Endodermal cell (in vitro differentiated cells): ENCODE results near the gene RPS21. TPM values are rescaled to one million over a fixed set of nuclear protein-coding genes. Genes with fewer than 3 reads are reported as not detected.

Experiments used
- DNase-seq: peaks from one replicate; pipeline ENCODE4 v3.0.0-alpha.2; 2017
- H3K27ac ChIP-seq: 2 replicates; pipeline ENCODE4 v1.5.1; 2013; ENCODE audit warnings: mild to moderate bottlenecking, low read depth, low read length, moderate library complexity
- H3K27me3 ChIP-seq: 2 replicates; pipeline ENCODE4 v1.6.1; 2013; ENCODE audit warnings: mild to moderate bottlenecking, low read length, moderate library complexity; ENCODE audit not compliant: insufficient read depth, control insufficient read depth, poor library complexity, severe bottlenecking
- H3K36me3 ChIP-seq: 2 replicates; pipeline ENCODE4 v1.7.0; 2013; ENCODE audit warnings: mild to moderate bottlenecking, low read length, moderate library complexity; ENCODE audit not compliant: control insufficient read depth, insufficient read depth
- H3K4me1 ChIP-seq: one replicate; pipeline ENCODE4 v1.7.0; 2013; ENCODE audit warnings: low read length; ENCODE audit not compliant: control insufficient read depth, insufficient read depth
- H3K4me3 ChIP-seq: 2 replicates; pipeline ENCODE4 v1.5.1; 2013; ENCODE audit warnings: mild to moderate bottlenecking, low read length, moderate library complexity
- H3K9ac ChIP-seq: 2 replicates; pipeline ENCODE4 v1.6.1; 2013; ENCODE audit warnings: mild to moderate bottlenecking, low read length, moderate library complexity; ENCODE audit not compliant: poor library complexity, severe bottlenecking; ENCODE audit errors: extremely low read depth
- H3K9me3 ChIP-seq: 2 replicates; pipeline ENCODE4 v1.6.1; 2013; ENCODE audit warnings: mild to moderate bottlenecking, low read length, moderate library complexity; ENCODE audit not compliant: control insufficient read depth
- H3K27ac Mint-ChIP-seq: 2 replicates; pipeline ENCODE4 v1.8.0; 2020; ENCODE audit warnings: mixed read lengths
- H3K27me3 Mint-ChIP-seq: 2 replicates; pipeline ENCODE4 v1.8.0; 2021; ENCODE audit warnings: mild to moderate bottlenecking, mixed read lengths; ENCODE audit not compliant: insufficient read depth
- H3K36me3 Mint-ChIP-seq: 2 replicates; pipeline ENCODE4 v1.8.0; 2020; ENCODE audit warnings: low read depth, mixed read lengths
- H3K4me1 Mint-ChIP-seq: 2 replicates; pipeline ENCODE4 v1.8.0; 2020; ENCODE audit warnings: mixed read lengths
- H3K4me3 Mint-ChIP-seq: 2 replicates; pipeline ENCODE4 v1.8.0; 2020; ENCODE audit warnings: mild to moderate bottlenecking, moderate library complexity, mixed read lengths
- H3K9me3 Mint-ChIP-seq: 2 replicates; pipeline ENCODE4 v1.8.0; 2020; ENCODE audit warnings: mild to moderate bottlenecking, mixed read lengths
- WGBS, 2 experiments: methylation state at CpG; one replicate each; pipeline versions ENCODE4 v1.1.5 to v1.1.7; 2013; ENCODE audit warnings: missing lambda C conversion rate in 2 of 2, mixed read lengths in 1 of 2; ENCODE audit not compliant: insufficient coverage in 1 of 2, insufficient read length in 1 of 2; 5-methylcytosine and 5-hydroxymethylcytosine counted together
- total RNA-seq, 2 donors: library from RNA; stranded (reverse); fragmentation: NEBNext Ultra II Directional in 1 of 2; extraction: Animal tissue kit (Norgen Biotek cat#: 25700) in 1 of 2; gene quantifications; 2 replicates in 1 of 2; 3 replicates in 1 of 2; pipeline ENCODE4 v1.2.1, GENCODE V29; 2021
- TF ChIP-seq, protein P1 (sequence below): fragments of 200-600 bp; sonication (generic); conservative IDR thresholded peaks from 2 replicates; pipeline ENCODE4 v1.5.0; 2021; ENCODE audit warnings: antibody characterized with exemption, mild to moderate bottlenecking

Gene RPS21
- total RNA-seq, 2 donors from 2014 or later: 1,288 to 1,382 TPM

DNA sequence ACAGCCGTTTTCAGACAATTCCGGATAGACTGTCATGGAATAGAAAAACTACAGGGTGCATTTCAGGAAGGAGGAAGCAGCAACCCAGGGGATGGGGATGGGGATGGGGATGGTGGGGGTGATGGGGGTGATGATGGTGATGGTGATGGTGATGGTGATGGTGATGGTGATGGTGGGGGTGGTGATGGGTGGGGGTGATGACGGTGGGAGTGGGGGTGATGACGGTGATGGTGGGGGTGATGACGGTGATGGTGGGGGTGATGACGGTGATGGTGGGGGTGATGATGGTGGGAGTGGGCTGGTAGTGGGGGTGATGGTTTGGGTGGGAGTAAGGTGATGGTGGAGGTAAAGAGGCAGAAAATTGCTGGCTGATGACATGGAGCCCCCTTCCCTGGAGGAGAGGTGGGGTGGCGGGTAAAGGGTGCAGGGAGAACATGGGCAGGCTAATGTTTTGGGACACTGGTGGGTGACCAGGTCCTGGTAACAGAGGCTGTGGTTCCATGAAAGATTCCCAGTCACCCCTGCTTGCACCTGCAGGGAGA is 37.3 kb upstream of the RPS21 start:
- H3K36me3 Mint-ChIP-seq: peaks cover 52% of the 10 kb centered on the region
- H3K4me1 Mint-ChIP-seq: no peaks in the 10 kb centered on the region
- no peak overlapping the region for H3K9ac ChIP-seq
- no peaks in the 10 kb centered on the region for H3K27me3 Mint-ChIP-seq
- no peak overlapping the region for H3K4me3 ChIP-seq
- TF ChIP-seq, protein P1, sequence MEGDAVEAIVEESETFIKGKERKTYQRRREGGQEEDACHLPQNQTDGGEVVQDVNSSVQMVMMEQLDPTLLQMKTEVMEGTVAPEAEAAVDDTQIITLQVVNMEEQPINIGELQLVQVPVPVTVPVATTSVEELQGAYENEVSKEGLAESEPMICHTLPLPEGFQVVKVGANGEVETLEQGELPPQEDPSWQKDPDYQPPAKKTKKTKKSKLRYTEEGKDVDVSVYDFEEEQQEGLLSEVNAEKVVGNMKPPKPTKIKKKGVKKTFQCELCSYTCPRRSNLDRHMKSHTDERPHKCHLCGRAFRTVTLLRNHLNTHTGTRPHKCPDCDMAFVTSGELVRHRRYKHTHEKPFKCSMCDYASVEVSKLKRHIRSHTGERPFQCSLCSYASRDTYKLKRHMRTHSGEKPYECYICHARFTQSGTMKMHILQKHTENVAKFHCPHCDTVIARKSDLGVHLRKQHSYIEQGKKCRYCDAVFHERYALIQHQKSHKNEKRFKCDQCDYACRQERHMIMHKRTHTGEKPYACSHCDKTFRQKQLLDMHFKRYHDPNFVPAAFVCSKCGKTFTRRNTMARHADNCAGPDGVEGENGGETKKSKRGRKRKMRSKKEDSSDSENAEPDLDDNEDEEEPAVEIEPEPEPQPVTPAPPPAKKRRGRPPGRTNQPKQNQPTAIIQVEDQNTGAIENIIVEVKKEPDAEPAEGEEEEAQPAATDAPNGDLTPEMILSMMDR: no peak
- H3K9me3 Mint-ChIP-seq: peaks cover 14% of the 10 kb centered on the region
- no peak overlapping the region for H3K27ac Mint-ChIP-seq
- no peak overlapping the region for H3K27ac ChIP-seq
- H3K36me3 ChIP-seq: peaks cover 64% of the 10 kb centered on the region
- no peaks in the 10 kb centered on the region for H3K27me3 ChIP-seq
- peaks cover 9% of the 10 kb centered on the region for H3K9me3 ChIP-seq
- 80 to 85% methylated on average over 2 to 3 of the region's 7 CpGs for WGBS, 2 experiments
- H3K4me3 Mint-ChIP-seq: no peak overlapping the region
- no peak for DNase-seq
- no peaks in the 10 kb centered on the region for H3K4me1 ChIP-seq

DNA sequence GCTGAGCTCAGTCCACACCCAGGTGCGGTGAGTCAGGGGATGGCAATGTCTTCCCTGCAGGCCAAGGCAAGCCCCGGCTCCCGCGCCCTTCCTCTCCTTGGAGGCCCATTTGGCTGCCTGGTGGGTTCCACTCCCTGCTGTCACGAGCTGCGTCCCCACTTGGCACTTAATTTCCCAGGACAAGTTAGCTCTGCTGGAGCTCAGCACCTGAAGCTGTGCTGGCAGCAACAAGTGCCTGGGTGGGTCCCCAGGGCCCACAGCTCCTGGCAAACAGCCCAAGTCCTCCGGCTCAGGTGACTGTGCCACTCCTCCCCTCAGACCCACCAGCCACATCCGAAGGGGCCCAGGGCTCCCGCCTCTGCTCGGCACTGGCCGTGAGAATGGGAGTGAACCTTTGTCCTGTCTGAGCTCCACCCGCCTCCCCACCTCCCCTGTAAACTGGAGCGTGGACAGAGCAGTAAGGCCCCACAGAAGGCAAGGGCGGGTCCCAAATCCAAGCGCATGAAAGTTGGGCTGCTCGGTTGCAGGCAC is 36.7 kb upstream of the RPS21 start:
- no peak overlapping the region for H3K27ac Mint-ChIP-seq
- peaks cover 9% of the 10 kb centered on the region for H3K9me3 ChIP-seq
- no peak overlapping the region for H3K4me3 ChIP-seq
- no peaks in the 10 kb centered on the region for H3K27me3 ChIP-seq
- no peaks in the 10 kb centered on the region for H3K27me3 Mint-ChIP-seq
- no peaks in the 10 kb centered on the region for H3K4me1 ChIP-seq
- peaks cover 50% of the 10 kb centered on the region for H3K36me3 Mint-ChIP-seq
- peaks cover 66% of the 10 kb centered on the region for H3K36me3 ChIP-seq
- no peak overlapping the region for H3K27ac ChIP-seq
- H3K4me3 Mint-ChIP-seq: no peak overlapping the region
- 96 to 97% methylated on average over 13 to 16 of the region's 16 CpGs for WGBS, 2 experiments
- no peaks in the 10 kb centered on the region for H3K4me1 Mint-ChIP-seq
- DNase-seq: peak; percentile 62
- H3K9ac ChIP-seq: no peak overlapping the region
- H3K9me3 Mint-ChIP-seq: peaks cover 14% of the 10 kb centered on the region
- TF ChIP-seq, protein P1: no peak

DNA sequence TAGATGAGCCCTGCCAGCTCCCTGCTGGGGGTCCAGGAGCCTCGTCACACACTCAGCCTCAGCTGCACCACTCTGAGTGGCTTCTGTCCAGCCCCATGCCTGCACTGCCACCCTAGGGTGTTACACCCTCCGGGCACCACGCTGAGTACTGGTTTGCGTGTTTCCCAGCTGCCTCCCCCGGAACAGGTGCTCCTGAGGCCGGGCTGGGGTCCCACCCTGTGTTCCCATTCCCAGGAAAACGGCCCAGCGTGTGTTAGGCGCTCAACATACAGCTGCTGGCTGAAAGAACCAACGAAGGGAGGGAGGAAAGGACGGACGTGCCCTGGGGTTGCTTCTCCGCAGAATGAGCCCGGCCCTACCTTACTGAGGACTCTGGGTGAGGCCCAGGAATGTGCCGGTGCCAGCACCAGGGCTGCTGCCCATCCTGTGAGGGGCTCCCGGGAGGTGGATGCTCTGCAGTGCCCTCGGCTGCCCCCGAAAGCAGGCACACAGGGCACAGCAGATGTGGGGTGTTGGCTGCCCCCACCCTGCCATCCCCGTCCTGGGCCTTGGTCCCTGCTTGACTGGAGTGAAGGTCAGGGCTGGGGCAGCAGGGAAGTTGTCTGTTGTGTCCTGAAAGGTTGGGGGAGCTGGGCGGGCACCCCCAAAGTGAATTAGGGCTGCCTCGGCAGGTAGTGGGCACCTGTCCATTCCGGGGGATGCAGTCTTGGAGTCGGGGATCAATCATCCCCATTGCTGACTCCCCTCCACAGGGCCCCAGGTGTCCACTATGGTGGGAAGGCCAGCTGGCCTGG is 36.1 kb upstream of the RPS21 start:
- Mint-ChIP-seq H3K4me1 (peaks cover 1% of the 10 kb centered on the region), H3K4me3 (no peak overlapping the region), H3K27ac (no peak overlapping the region), H3K36me3 (peaks cover 43% of the 10 kb centered on the region), H3K9me3 (peaks cover 14% of the 10 kb centered on the region), H3K27me3 (no peaks in the 10 kb centered on the region)
- Histone ChIP-seq H3K36me3 (peaks cover 61% of the 10 kb centered on the region), H3K27ac (no peak overlapping the region), H3K4me3 (no peak overlapping the region), H3K27me3 (no peaks in the 10 kb centered on the region), H3K9ac (no peak overlapping the region), H3K4me1 (peaks cover 2% of the 10 kb centered on the region), H3K9me3 (peaks cover 9% of the 10 kb centered on the region)
- TF ChIP-seq, protein P1: no peak
- WGBS, 2 experiments: 90 to 96% methylated on average over 15 to 23 of the region's 23 CpGs
- no peak for DNase-seq
